Ramos (cell line): Measurements from ENCODE around the gene C1orf87.

Source experiments
- in situ Hi-C: fragments of 300-500 bp; cut with MboI; formaldehyde crosslinking; loops from one replicate; pipeline ENCODE4 v1.14.3; 2022; ENCODE audit warnings: low sequenced_read_pairs; ENCODE audit not compliant: unreplicated experiment

Gene C1orf87, protein sequence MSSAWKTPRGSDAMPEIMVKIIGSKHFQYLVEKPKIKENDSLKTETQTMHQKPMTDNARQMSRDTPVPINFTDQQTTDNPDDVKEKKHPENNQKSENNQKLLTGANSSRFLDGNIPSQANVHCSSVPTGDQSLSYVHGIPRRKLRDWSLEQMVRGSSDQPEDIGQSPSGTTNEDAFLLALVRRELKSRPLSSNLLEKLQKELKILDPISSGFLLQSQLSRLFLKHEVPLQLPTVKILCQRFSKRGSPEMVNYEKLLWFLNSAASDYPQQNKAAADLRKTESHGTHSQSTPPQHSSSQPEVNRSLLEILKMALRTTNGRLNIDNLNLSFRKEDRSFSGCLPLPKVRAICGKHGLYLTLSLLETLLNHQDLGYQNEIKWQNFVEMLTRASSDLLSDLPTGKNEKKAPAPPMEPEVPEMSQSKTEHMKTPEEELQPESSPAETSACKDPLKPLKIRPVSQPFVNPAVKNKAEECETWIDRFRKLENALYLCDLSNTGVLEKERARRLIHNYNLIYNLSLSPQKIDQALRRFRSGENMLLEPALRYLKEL

GRCh38 chr1:60073605-60074278 is at the start of gene C1orf87:
Gene C1orf87 (minus strand): TSS chr1:60073770. CDS start chr1:60072643, 1,127 bp downstream.
- in situ Hi-C loops = no loop called here

GRCh38 chr1:60118085-60118484 is 44.5 kb upstream of the C1orf87 start:
- in situ Hi-C loops = no loop called here

- in situ Hi-C loops = no loop called here
These were observed 41.3 kb upstream of the C1orf87 start for GRCh38 chr1:60114745-60115318.

DNA sequence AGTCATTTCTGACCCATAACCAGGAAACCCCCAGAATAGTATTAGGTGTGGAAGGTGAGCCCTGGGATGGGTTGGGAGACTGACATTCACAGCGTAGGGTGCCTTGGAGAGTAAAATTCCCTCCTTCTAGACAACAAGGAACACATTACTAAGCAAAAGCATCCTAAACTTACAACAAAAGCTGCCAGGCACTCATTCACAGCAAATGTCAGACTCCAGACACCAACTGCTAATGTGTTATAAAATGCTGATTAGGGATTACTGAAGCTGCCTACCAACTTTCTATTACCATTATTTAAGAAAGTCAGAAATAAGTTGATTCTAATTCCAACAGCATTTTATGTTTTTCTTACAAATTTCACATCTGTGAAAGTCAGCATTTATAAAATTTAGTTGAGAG is 40.0 kb upstream of the C1orf87 start:
- in situ Hi-C loops = no loop called here

- in situ Hi-C loops = no loop called here
These were observed 39.5 kb upstream of the C1orf87 start for GRCh38 chr1:60113028-60113427.

- in situ Hi-C loops = no loop called here
These were observed 38.1 kb upstream of the C1orf87 start for GRCh38 chr1:60111716-60112115.

- in situ Hi-C loops = no loop called here
These were observed 37.5 kb upstream of the C1orf87 start for GRCh38 chr1:60111118-60111517.

DNA sequence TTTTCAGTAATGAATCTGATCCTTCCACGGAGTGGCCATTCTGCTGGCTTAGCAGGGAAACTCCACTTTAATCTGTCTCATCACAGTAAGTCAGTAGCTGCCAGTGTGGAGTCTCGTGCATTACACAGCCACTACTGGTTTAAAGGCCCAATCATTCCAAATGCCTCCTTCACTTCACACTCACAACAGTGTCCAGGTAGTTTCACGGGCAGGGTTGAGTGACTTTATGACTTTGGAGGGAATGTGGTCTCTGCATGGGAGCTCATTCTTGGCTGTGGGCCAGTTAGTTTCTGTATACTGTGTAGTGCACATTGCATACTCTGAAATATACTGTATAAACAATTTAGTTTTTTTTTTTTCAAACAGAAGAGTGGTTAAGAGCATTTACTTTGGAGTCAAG is 34.6 kb upstream of the C1orf87 start:
- in situ Hi-C loops = no loop called here

DNA sequence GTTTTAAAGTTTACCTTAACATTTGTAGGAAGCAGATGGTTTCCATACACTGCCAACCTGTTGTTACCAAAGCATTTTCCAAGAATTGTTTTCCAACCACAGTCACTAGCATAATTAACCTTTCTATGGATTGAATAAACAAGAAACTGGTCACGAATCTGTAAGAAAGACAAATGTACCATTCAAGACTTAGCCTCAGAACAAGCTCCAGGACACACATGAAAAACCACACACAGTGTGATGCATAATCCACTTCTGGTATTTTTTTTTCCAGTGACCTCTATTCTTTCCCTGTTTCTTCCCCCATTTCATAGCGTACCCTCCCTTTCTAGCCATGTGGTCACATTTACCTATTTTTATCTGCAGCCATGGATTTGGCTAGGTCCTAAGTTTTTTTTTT is 29.6 kb upstream of the C1orf87 start:
- in situ Hi-C loops = no loop called here

- in situ Hi-C loops = no loop called here
These were observed 28.9 kb upstream of the C1orf87 start for GRCh38 chr1:60102267-60103061.

DNA sequence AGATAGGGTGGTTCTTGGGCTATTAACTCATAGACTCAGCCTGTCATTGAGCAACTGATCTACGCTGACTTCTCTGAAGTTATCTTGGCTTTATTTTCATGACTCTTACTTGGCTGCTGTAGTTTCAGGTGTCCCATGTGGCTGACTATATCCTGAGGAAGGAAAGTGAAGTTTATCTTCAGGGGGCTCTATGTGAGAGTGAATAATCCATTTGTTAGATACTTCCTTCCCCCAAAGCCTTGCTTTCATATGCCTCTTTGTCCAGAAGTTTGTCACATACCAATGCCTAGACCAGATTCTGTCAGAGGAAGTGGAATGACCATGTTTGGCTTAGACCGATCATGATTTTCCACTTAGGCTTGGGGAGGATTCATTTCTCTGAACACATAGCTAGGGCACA is 27.9 kb upstream of the C1orf87 start:
- in situ Hi-C loops = no loop called here

DNA sequence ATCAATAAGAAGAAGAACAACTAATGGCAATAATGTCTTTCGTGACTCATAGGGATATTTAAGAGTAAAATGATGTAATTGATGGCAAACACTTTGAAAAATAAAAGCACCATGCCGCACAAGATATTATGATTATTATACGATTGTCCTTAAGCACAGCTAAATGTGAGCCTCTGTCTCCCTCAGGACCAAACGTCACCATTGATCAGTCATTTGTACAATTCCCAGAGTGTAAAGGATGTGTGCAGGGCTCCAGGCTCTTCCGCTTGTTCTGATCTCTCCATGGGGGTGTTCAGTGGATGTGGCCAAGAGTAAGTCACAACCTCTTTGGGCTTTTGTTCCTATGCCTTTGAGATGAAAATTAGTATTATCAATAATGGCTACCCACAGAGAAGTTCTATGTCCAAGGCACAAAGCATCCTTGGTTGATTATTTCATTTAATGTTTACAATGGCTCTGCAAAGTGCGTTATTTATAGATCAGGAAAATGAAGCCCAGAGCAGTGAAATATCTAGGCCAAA is 17.7 kb upstream of the C1orf87 start:
- in situ Hi-C loops = no loop called here

DNA sequence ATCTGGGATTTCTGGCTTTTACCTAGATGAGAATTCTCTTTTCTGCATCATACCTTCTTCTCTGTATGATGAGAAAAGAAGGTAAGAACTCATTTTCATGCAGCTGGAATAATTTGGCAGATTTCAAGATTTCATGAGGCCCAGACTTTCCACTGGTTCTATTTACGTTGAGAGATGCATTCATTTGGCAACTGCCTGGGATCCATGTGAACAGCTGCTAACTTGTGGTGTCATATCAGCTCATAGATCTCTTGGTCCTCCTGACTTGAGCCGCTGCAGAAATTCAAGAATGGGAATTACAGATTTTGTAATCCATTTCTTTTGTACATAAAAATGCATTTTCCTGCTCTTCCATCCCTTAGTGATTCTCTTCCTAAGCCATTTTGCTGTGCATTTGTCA is 17.1 kb upstream of the C1orf87 start:
- in situ Hi-C loops = no loop called here

DNA sequence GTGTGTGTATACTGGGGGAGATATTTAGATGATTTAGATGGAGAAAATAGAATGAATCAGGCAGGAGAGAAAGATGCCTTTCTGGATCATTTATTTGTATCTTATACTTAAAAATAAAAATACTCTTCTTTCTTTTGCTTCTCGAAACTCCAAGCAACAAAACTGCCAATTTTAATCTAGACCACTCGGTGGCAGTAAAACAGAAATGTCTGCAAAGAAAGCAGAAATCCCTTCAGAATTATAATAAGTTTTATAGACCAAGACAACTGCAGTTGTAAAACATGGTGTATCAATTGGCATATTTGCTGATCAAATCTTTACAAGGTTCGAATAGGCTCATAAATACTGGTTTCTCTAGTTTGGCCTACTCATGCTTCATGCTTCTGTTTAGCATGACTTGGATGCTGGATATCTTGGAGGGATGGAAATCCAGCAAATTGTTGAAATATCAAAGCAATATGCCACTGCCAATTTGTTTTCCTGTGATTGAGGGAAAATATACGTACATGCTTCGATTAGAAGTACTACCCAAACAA is 15.1 kb upstream of the C1orf87 start:
- in situ Hi-C loops = no loop called here

- in situ Hi-C loops = no loop called here
These were observed 14.1 kb upstream of the C1orf87 start for GRCh38 chr1:60087681-60088080.

GRCh38 chr1:60078182-60078581 is 4.6 kb upstream of the C1orf87 start:
- in situ Hi-C loops = no loop called here

GRCh38 chr1:60071296-60071695 is 2.3 kb downstream of the C1orf87 start:
- in situ Hi-C loops = no loop called here

- in situ Hi-C loops = no loop called here
These were observed 3.9 kb downstream of the C1orf87 start for GRCh38 chr1:60069691-60070090.

DNA sequence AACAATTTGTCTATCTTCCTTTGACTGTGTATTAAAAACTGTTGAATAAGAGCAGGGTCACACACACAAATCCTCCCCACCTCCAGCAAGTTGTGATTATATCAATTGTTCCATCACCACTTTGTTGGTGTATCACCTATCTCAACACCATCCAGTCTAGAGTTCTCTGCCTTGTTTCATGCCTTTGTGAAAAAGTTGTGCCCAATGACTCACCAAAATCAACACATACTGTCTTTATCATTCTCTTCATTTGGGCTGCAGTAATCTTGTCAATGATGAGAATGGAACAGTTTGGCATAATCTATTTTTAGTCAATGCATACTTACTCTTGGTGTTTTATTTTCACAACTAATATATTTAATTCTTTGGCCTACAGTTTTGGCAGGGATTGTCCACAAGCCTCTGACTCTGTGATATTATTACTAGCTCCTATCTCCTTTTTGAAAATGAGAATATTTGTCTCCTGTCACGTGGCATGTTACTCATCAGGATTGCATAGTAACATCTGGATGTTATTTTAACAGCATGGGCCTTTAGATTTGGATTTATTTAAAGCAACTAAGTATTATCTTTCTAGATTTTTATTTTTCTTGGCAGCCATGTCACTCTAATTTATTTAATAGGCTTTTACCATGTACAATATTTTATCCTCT is 5.1 kb downstream of the C1orf87 start:
- in situ Hi-C loops = no loop called here
